Mesenchymal stem cell (in vitro differentiated cells and primary cell): ENCODE results near the gene PAK2.

Experiments
- DNase-seq: peaks from one replicate; pipeline ENCODE4 v3.0.0-alpha.2; 2013
- H2AFZ ChIP-seq: one replicate; pipeline ENCODE4 v1.6.1; 2013; ENCODE audit warnings: low read depth, mild to moderate bottlenecking, control low read depth, inconsistent platforms, low read length, moderate library complexity
- H2AK5ac ChIP-seq: 2 replicates; pipeline ENCODE4 v1.6.1; 2013; ENCODE audit warnings: low read length, moderate library complexity, mild to moderate bottlenecking, inconsistent platforms; ENCODE audit not compliant: severe bottlenecking
- H2BK120ac ChIP-seq: one replicate; pipeline ENCODE4 v1.6.1; 2013; ENCODE audit warnings: low read depth, mild to moderate bottlenecking, inconsistent platforms, low read length, moderate library complexity
- H2BK12ac ChIP-seq, 2 experiments: one replicate each; pipeline ENCODE4 v1.6.1; 2013; ENCODE audit warnings: inconsistent platforms in 2 of 2, low read length in 2 of 2, mild to moderate bottlenecking in 2 of 2, moderate library complexity in 2 of 2, control low read depth in 1 of 2
- H2BK15ac ChIP-seq: one replicate; pipeline ENCODE4 v1.6.1; 2013; ENCODE audit warnings: mild to moderate bottlenecking, low read depth, inconsistent platforms; ENCODE audit not compliant: poor library complexity, severe bottlenecking
- H2BK5ac ChIP-seq: 2 replicates; pipeline ENCODE4 v1.6.1; 2013; ENCODE audit warnings: low read depth, mild to moderate bottlenecking, low read length, control low read depth, inconsistent platforms; ENCODE audit not compliant: poor library complexity, severe bottlenecking
- H3K14ac ChIP-seq, 2 experiments: one replicate each; pipeline ENCODE4 v1.6.1; 2013; ENCODE audit warnings: inconsistent platforms in 2 of 2, low read length in 2 of 2, control low read depth in 1 of 2, mild to moderate bottlenecking in 1 of 2, moderate library complexity in 1 of 2
- H3K18ac ChIP-seq, 2 experiments: one replicate each; pipeline ENCODE4 v1.6.1; 2013; ENCODE audit warnings: inconsistent platforms in 2 of 2, low read length in 2 of 2, control low read depth in 1 of 2, low read depth in 1 of 2, mild to moderate bottlenecking in 1 of 2
- H3K23ac ChIP-seq, 2 experiments: one replicate each; pipeline ENCODE4 v1.6.1; 2013; ENCODE audit warnings: inconsistent platforms in 2 of 2, low read length in 2 of 2, mild to moderate bottlenecking in 2 of 2, moderate library complexity in 2 of 2, control low read depth in 1 of 2
- H3K27ac ChIP-seq: 2 replicates; pipeline ENCODE4 v1.5.1; 2013; ENCODE audit warnings: mild to moderate bottlenecking, moderate library complexity, low read length, control low read depth, inconsistent platforms; ENCODE audit not compliant: poor library complexity, severe bottlenecking
- H3K27me3 ChIP-seq, 2 experiments: 2 replicates each; pipeline versions ENCODE4 v1.6.1 to v1.7.0; 2013; ENCODE audit warnings: low read length in 2 of 2, mild to moderate bottlenecking in 2 of 2, moderate library complexity in 2 of 2, control low read depth in 1 of 2, inconsistent platforms in 1 of 2; ENCODE audit not compliant: control insufficient read depth in 1 of 2, insufficient read depth in 1 of 2
- H3K36me3 ChIP-seq, 2 experiments: 2 replicates each; pipeline versions ENCODE4 v1.6.1 to v1.7.0; 2013; ENCODE audit warnings: low read length in 2 of 2, control low read depth in 1 of 2, inconsistent platforms in 1 of 2, low read depth in 1 of 2, mild to moderate bottlenecking in 1 of 2; ENCODE audit not compliant: insufficient read depth in 2 of 2, control insufficient read depth in 1 of 2
- H3K4ac ChIP-seq, 2 experiments: one replicate each; pipeline ENCODE4 v1.6.1; 2013; ENCODE audit warnings: inconsistent platforms in 2 of 2, low read length in 2 of 2, mild to moderate bottlenecking in 2 of 2, moderate library complexity in 2 of 2, control low read depth in 1 of 2, low read depth in 1 of 2
- H3K4me1 ChIP-seq: 2 replicates; pipeline ENCODE4 v1.6.1; 2013; ENCODE audit warnings: low read depth, low read length, control low read depth; ENCODE audit not compliant: control insufficient read depth, insufficient read depth
- H3K4me2 ChIP-seq: 2 replicates; pipeline ENCODE4 v1.6.1; 2013; ENCODE audit warnings: low read length, mild to moderate bottlenecking, inconsistent platforms; ENCODE audit not compliant: poor library complexity, severe bottlenecking
- H3K4me3 ChIP-seq, 2 experiments: 2 replicates each; pipeline versions ENCODE4 v1.5.1 to v1.7.0; 2013; ENCODE audit warnings: low read length in 2 of 2, mild to moderate bottlenecking in 2 of 2, control low read depth in 1 of 2, low read depth in 1 of 2; ENCODE audit not compliant: insufficient read depth in 1 of 2
- H3K79me1 ChIP-seq: replicated peaks from 2 replicates; pipeline ENCODE4 v1.6.1; 2013; ENCODE audit warnings: mild to moderate bottlenecking, control low read depth, low read length, inconsistent platforms; ENCODE audit not compliant: poor library complexity, severe bottlenecking
- H3K9ac ChIP-seq: 2 replicates; pipeline ENCODE4 v1.7.0; 2013; ENCODE audit warnings: mild to moderate bottlenecking, low read length, moderate library complexity
- H3K9me3 ChIP-seq: 2 replicates; pipeline ENCODE4 v1.7.0; 2013; ENCODE audit warnings: mild to moderate bottlenecking, low read length; ENCODE audit not compliant: control insufficient read depth
- H4K8ac ChIP-seq: one replicate; pipeline ENCODE4 v1.6.1; 2013; ENCODE audit warnings: inconsistent platforms, mild to moderate bottlenecking, low read length, moderate library complexity
- H4K91ac ChIP-seq: one replicate; pipeline ENCODE4 v1.6.1; 2013; ENCODE audit warnings: mild to moderate bottlenecking, low read length, inconsistent platforms
- WGBS: methylation state at CpG from one replicate; pipeline ENCODE4 v1.1.7; 2013; ENCODE audit warnings: mixed read lengths; 5-methylcytosine and 5-hydroxymethylcytosine counted together

PAK2 gene

DNA sequence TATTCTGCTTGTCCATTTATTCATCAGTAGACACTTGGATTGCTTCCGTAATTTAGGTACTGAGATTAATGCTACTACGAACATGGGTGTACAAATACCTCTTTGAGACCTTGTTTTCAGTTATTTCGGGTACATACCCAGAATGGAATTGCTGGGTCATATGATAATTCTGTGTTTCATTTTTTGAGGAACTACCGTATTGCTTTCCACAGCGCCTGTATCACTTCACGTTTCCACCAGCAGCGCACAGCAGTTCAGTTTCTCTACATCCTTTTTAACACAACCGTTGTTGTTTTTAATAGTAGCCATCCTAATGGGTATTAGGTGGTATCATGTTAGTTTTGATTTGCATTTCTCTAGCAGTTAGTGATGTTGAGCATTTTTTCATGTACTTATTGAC, 9.5 kb downstream of the PAK2 start:
- H2AFZ ChIP-seq = no peak overlapping the region
- H3K4me1 ChIP-seq = peaks cover 4% of the 10 kb centered on the region
- no peaks in the 10 kb centered on the region for H3K79me1 ChIP-seq
- H4K91ac ChIP-seq = no peak overlapping the region
- no peak overlapping the region for H2AK5ac ChIP-seq
- no peak overlapping the region for H2BK120ac ChIP-seq
- H3K9me3 ChIP-seq = peaks cover 6% of the 10 kb centered on the region
- H3K4me2 ChIP-seq = no peak overlapping the region
- no peak for DNase-seq
- no peak overlapping the region for H3K4ac ChIP-seq
- H2BK15ac ChIP-seq = no peak overlapping the region
- H3K9ac ChIP-seq = no peak overlapping the region
- H3K23ac ChIP-seq = no peak overlapping the region
- no peak overlapping the region for H4K8ac ChIP-seq
- no peak overlapping the region for H3K27ac ChIP-seq
- H3K27me3 ChIP-seq = no peaks in the 10 kb centered on the region
- H2BK12ac ChIP-seq = no peak overlapping the region
- no peak overlapping the region for H3K14ac ChIP-seq
- H3K36me3 ChIP-seq = peaks cover 6 to 33% of the 10 kb centered on the region in 2 experiments
- no peak overlapping the region for H3K18ac ChIP-seq
- no peak overlapping the region for H2BK5ac ChIP-seq
- 85% methylated on average over 4 of the region's 8 CpGs for WGBS
- no peak overlapping the region for H3K4me3 ChIP-seq

DNA sequence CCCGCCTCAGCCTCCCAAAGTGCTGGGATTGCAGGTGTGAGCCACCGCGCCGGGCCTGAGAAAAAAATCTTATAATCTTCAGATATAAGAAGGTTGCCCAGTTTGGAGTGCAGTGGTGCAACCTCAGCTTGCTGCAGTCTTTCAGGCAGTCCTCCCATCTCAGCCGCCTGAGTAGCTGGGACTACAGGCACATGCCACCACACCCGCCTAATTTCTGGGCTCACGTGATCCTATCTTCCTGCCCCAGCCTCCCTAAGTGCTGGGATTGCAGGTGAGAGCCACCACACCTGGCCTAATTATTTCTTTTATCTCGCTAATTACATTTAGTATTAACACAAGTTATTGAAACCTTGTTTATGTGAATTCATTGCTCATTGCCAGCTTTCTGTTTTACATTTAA, 13.5 kb downstream of the PAK2 start:
- Histone ChIP-seq H3K36me3 (peaks cover 10 to 46% of the 10 kb centered on the region in 2 experiments), H4K8ac (no peak overlapping the region), H3K23ac (no peak overlapping the region), H2BK12ac (no peak overlapping the region), H2AFZ (no peak overlapping the region), H2AK5ac (no peak overlapping the region), H3K4me1 (peaks cover 6% of the 10 kb centered on the region), H3K18ac (no peak overlapping the region), H3K9ac (no peak overlapping the region), H2BK5ac (no peak overlapping the region), H3K27ac (no peak overlapping the region), H3K4me2 (no peak overlapping the region), H3K4ac (no peak overlapping the region), H2BK120ac (no peak overlapping the region), H4K91ac (no peak overlapping the region), H3K27me3 (no peaks in the 10 kb centered on the region), H3K9me3 (peaks cover 15% of the 10 kb centered on the region), H3K4me3 (no peak overlapping the region), H2BK15ac (no peak overlapping the region), H3K79me1 (peaks cover 2% of the 10 kb centered on the region), H3K14ac (no peak overlapping the region)
- DNase-seq = no peak
- over 99% methylated on average over 7 of the region's 8 CpGs for WGBS

DNA sequence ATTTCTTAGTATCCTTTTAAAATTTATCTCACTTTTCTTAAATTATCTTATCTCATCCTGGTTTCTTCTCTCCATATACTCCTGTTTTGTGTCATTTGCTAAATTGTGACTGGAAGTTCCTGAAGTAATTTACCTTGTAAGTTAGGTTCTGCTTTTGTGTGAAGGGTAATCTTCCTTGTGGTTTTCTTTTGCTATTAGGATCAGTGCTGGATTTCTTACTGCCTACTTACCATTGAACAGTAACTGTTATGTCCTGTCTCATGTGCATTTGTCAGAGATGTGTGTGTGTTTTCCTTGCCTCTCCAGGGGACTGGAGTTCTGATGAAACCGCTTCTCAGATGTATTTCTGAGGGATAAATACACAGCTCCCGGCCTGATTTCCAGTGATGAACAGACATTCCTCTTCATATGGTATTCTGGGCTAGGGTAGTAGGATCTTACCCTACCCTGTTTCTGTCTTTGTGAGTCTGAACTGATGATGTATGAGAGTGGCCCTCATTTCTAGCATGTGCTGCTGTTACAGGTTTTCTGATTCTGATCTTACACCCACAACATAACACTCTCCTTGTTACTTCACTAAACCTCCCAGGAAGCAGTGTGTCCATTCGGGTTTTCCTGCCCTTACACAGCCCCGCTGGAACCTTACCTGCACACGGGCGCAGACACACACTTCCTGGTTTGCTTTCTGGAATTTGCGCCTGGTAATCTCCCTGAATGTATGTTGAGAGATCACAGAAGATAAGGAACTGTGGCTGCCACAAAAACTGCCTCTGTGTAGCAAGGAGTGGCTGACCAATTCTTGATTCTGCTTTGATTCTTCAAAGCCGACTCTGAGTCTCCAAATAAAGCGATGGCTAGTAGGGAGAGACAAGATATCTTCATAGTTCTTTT, 14.7 kb downstream of the PAK2 start:
- Histone ChIP-seq H3K27me3 (no peaks in the 10 kb centered on the region), H4K8ac (no peak overlapping the region), H3K14ac (peak overlapping the region in 1 of 2 experiments; percentile 55), H3K4me1 (peaks cover 9% of the 10 kb centered on the region), H3K27ac (peak overlapping the region; percentile 42), H3K18ac (peak overlapping the region in 1 of 2 experiments; percentile 48), H3K79me1 (peaks cover 2% of the 10 kb centered on the region), H2BK15ac (no peak overlapping the region), H3K4me3 (no peak overlapping the region), H3K36me3 (peaks cover 8 to 35% of the 10 kb centered on the region in 2 experiments), H2BK120ac (no peak overlapping the region), H3K23ac (no peak overlapping the region), H2AFZ (no peak overlapping the region), H2BK12ac (no peak overlapping the region), H2AK5ac (peak overlapping the region; percentile 13), H4K91ac (no peak overlapping the region), H3K4ac (no peak overlapping the region), H3K9ac (peak overlapping the region; percentile 56), H3K9me3 (peaks cover 15% of the 10 kb centered on the region), H2BK5ac (no peak overlapping the region), H3K4me2 (no peak overlapping the region)
- peak; percentile 35 for DNase-seq
- WGBS = 90% methylated on average over 9 of the region's 9 CpGs

DNA sequence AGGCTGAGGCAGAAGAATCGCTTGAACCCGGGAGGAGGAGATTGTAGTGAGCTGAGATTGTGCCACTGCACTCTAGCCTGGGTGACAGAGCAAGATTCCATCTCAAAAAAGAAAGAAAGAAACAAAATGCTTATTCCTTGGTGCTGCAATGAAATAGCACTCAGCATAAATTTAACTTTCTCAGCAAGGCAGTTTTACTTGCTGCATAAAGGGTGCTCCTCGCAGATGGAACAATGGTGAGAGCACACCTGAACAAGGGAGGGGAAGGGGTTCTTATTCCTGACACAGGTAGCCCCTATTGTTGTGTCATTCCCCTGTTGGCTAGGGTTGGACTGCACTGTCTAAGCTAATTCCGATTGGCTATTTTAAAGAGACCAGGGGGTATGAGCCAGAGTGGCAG, 17.1 kb downstream of the PAK2 start:
- no peak overlapping the region for H3K4me3 ChIP-seq
- no peak overlapping the region for H2AFZ ChIP-seq
- no peak overlapping the region for H2BK5ac ChIP-seq
- H3K18ac ChIP-seq = no peak overlapping the region
- no peaks in the 10 kb centered on the region for H3K27me3 ChIP-seq
- no peak overlapping the region for H2AK5ac ChIP-seq
- H2BK120ac ChIP-seq = no peak overlapping the region
- H3K4me2 ChIP-seq = no peak overlapping the region
- H3K79me1 ChIP-seq = peaks cover 2% of the 10 kb centered on the region
- no peak overlapping the region for H3K23ac ChIP-seq
- H3K36me3 ChIP-seq = peaks cover 11 to 29% of the 10 kb centered on the region in 2 experiments
- DNase-seq = no peak
- no peak overlapping the region for H3K4ac ChIP-seq
- no peak overlapping the region for H2BK12ac ChIP-seq
- H2BK15ac ChIP-seq = no peak overlapping the region
- H3K9me3 ChIP-seq = peaks cover 15% of the 10 kb centered on the region
- H3K14ac ChIP-seq = no peak overlapping the region
- 84% methylated on average over 4 of the region's 4 CpGs for WGBS
- no peak overlapping the region for H3K27ac ChIP-seq
- H3K9ac ChIP-seq = no peak overlapping the region
- H3K4me1 ChIP-seq = peaks cover 8% of the 10 kb centered on the region
- no peak overlapping the region for H4K8ac ChIP-seq
- no peak overlapping the region for H4K91ac ChIP-seq
